GM21367 (cell line): ENCODE measurements around the gene GNA15.

Experiments used
- ATAC-seq: cut with Tn5 transposase; IDR thresholded peaks from one replicate; pipeline ENCODE4 v1.9.1; 2021; ENCODE audit not compliant: unreplicated experiment

GNA15 gene

DNA sequence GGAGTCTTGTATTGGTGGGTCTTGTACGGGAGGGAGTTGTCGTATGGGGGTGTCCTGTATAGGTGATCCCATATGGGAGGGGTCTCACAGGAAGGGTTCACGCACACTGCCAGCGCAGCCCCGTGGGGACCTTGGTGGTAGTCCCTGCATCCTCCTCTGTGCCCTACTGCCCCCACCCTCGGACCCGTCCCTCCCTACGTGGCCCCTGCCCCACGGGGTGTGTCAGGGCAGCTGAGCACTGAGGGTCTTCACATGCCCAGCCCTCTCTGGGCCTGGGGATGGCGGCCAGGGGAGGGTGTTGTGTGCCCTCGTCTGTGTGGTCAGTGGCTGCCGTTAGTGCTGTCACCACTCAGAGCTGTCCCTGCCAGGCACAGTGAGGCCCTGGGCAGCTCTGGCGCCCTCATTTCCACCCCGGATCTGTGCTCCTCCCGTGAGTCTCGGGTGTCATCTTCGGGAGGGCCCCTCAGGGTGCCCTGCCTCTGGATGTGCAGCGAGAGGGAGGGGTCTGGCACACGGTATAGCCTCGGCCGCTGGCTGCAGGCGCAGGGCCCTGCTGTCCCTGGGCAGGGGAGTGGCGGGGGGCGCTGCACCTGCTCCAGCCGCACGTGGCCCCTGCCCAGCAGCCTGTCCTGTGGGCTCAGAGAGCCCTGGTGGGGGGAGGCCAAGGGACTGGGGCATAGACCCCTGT, 16.0 kb upstream of the GNA15 start:
- no peak for ATAC-seq

DNA sequence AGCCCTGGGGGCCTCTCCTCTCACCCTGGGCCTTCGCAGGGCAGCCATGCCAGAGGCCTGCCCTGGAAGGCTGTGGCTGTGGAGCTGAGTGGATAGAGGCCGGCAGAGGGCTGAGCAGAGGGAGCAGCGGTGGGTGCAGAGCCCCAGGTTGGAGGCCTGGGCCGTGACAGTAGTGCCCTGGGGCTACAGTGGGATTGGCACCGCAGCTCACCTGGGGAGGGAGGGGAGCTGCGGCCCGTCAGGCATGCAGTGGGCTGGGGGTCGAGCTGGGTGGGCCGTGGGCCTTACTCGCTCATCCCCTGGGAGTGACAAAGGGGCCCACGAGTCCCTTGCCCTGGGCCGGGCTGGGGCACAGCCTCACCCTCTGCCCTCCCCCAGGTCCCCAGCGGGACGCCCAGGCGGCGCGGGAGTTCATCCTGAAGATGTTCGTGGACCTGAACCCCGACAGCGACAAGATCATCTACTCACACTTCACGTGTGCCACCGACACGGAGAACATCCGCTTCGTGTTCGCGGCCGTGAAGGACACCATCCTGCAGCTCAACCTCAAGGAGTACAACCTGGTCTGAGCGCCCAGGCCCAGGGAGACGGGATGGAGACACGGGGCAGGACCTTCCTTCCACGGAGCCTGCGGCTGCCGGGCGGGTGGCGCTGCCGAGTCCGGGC, 15.1 kb upstream of the GNA15 start:
- no peak for ATAC-seq

DNA sequence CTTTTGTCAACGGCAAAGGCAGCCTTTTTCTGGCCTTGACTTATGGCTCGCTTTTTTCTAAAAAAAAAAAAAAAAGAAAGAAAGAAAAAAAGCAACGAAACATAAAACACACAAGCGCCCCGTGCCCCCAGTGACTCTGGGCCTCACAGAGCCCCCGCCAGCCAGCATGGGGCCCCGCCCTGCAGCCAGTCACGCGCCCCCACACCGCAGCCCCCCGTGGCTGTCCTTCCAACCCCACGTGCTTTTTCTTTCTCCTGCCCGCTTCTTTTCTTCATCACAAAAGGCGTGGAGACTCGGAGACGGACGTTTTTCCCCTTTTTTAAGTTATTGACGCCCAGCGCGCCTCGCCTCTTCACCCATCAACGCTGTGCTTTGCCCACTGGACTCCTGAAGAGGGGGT, 14.4 kb upstream of the GNA15 start:
- ATAC-seq: no peak

GRCh38 chr19:3121821-3122511, 13.9 kb upstream of the GNA15 start:
- ATAC-seq: no peak

DNA sequence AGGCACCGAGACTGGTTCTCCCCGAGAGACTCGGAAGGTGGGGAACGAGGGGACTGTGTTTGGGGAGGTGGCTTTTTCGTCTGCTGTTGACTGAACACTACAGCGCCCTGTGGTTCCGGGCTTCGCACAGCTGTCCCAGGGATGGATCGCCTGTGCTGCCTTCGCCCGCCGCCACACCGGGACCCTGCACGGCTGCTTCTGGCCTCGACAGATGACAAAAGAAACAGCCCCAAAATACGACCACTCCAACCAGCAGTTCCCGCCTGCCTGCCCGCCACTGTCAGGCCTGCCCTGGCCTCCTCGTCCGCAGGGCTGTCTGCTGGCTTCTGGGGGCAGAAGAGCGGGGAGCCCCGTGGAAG, 13.3 kb upstream of the GNA15 start:
- ATAC-seq: no peak

DNA sequence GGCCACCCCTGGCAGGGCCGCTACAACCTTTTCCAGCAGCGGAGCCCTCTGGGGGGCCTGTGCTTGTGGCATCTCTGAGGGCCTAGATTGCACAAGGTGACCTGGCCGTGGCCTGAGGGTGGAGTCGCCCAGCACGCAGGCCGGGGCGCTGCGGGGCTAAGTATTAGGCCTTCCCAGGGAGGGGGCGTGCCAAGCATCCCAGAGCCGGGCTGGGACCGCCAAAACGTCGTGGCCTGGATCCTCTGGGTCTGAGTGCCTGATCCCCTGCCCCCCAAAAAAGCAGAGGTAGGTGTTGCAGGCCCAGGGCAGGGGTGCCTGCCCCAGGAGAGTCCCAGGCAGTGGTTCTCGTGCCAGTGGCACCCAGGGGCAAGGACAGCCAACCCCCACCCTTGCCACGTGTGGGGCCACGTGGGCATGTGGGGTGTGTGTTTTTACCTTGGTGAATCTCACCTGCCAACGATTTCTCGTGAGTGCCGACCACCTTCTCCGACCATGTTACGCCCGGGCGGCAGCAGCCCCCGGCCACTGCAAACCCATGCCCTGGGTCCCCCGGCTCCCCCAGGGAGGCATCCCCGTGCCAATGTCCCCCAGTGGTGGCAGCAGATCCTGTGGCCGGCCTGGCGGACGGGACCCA, 12.6 kb upstream of the GNA15 start:
- ATAC-seq: no peak

GRCh38 chr19:3123956-3124355, 11.9 kb upstream of the GNA15 start:
- no peak for ATAC-seq

GRCh38 chr19:3124630-3125029, 11.2 kb upstream of the GNA15 start:
- ATAC-seq: no peak

GRCh38 chr19:3125900-3126524, 9.8 kb upstream of the GNA15 start:
- no peak for ATAC-seq

GRCh38 chr19:3129112-3129511, 6.7 kb upstream of the GNA15 start:
- no peak for ATAC-seq

DNA sequence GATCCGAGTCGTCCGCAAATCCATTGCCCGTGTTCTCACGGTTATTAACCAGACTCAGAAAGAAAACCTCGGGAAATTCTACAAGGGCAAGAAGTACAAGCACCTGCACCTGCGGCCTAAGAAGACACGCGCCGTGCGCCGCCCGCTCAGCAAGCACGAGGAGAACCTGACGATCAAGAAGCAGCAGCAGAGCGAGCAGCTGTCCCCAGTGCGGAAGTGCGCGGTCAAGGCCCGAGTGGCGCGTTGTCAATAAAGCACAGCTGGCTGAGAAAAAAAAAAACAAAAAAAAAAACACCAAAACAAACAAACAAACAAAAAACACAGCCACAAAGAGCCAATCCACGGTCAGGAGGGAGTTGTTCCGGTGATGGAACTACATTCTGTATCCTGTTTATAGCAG, 4.7 kb upstream of the GNA15 start:
- ATAC-seq: no peak

GRCh38 chr19:3132971-3133792, 2.7 kb upstream of the GNA15 start:
- ATAC-seq: peak; percentile 43

GRCh38 chr19:3133793-3134116, 2.1 kb upstream of the GNA15 start:
- no peak for ATAC-seq

- ATAC-seq: no peak
These were observed 837 bp downstream of the GNA15 start for GRCh38 chr19:3136684-3137055.

- ATAC-seq: no peak
These were observed 1.3 kb downstream of the GNA15 start for GRCh38 chr19:3137119-3137518.

- ATAC-seq: no peak
These were observed 2.4 kb downstream of the GNA15 start for GRCh38 chr19:3138268-3138667.

DNA sequence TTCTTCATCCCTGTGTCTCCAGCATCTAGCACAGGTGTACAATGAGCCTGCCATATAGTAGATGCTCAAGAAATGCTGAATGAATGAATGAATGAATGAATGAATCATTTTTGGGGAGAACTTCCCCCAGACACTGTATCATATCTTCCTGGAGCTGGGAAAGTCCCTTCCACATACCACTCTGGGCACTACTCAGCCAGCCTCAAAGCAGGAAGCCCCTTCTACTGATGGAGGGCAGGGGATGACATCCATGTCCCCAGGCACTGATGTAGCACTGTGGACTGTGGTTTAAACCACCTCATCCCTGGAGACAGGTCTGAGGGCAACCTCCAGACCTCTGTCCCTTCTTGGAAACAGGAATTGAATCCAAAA, 4.8 kb downstream of the GNA15 start:
- ATAC-seq: no peak

DNA sequence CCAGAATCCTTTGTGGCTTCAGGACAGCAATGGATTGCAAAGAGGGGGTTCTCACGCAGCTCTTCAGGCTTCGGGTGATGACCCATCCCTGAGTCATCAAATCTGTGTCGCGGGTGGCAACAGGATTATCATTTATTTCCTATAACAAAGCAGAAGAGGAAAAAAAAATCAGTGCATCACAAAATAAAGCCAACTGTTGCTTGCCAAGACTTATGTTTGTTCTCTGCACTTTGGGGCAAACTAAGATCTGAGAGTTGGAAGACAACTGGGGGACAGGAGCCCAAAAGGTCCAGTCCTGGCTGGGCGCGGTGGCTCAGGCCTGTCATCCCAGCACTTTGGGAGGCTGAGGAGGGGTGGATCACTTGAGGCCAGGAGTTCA, 6.4 kb downstream of the GNA15 start:
- no peak for ATAC-seq

DNA sequence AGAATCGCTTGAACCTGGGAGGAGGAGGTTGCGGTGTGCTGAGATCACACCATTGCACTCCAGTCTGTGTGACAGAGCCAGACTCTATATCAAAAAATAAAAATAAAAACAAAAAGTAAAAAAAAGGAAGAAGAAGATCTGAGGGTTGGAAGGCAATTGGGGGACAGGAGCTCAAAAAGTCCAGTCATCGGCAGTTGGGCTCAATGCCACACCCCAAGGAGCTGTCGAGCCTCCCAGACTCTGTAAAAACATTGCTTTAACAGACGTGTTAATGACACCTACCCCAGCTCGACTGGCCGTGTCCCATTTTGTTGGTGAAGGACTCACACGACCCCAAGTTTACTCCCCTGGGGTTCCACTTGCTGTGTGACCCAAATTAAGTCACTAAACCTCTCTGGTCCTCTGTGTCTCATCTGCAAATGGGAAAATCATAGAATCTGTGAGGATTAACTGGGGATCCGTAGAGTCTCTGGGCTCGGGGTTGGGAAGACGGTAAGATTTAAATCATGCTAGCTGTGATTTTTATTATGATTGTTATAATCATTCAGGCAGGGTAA, 7.0 kb downstream of the GNA15 start:
- ATAC-seq: no peak

GRCh38 chr19:3145909-3146676, 10.3 kb downstream of the GNA15 start:
- ATAC-seq: no peak
